GM19193 (cell line): ENCODE data around the gene GSX1.

Experiments
- POLR2A ChIP-seq: IDR thresholded peaks from 4 replicates; pipeline ENCODE4 v1.6.1; 2011; ENCODE audit not compliant: insufficient read depth, insufficient read length; ENCODE audit errors: extremely low read depth

Gene GSX1

GRCh38 chr13:27820524-27821482 is 28.5 kb downstream of the GSX1 start:
- no peak for TF ChIP-seq POLR2A

- no peak for TF ChIP-seq POLR2A
Observed at GRCh38 chr13:27821566-27821965, 29.3 kb downstream of the GSX1 start.

- TF ChIP-seq POLR2A, result no peak
Observed at GRCh38 chr13:27822258-27822872, 30.1 kb downstream of the GSX1 start.

GRCh38 chr13:27822873-27823311 is 30.6 kb downstream of the GSX1 start:
- TF ChIP-seq POLR2A, result no peak

DNA sequence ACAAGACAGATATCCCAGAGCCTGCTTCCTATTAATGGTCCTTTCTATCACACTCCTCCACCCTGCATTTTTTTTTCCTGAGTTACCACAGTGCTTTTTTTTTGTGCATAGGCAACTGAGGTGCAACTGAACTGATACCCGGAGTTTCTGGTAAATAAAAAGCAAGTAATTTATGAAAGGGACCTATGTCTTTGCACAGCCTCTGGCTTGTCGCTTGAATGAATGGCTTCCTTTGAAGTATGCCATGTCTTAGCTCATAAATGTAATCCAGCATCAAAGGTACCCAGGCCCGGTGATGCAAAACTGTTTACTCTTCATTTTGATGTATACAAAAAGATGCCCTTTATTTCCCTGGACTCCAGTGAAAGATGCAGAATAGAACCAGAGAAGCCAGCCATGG is 31.8 kb downstream of the GSX1 start:
- TF ChIP-seq POLR2A, result no peak

- no peak for TF ChIP-seq POLR2A
Observed at GRCh38 chr13:27825072-27825471, 32.8 kb downstream of the GSX1 start.

DNA sequence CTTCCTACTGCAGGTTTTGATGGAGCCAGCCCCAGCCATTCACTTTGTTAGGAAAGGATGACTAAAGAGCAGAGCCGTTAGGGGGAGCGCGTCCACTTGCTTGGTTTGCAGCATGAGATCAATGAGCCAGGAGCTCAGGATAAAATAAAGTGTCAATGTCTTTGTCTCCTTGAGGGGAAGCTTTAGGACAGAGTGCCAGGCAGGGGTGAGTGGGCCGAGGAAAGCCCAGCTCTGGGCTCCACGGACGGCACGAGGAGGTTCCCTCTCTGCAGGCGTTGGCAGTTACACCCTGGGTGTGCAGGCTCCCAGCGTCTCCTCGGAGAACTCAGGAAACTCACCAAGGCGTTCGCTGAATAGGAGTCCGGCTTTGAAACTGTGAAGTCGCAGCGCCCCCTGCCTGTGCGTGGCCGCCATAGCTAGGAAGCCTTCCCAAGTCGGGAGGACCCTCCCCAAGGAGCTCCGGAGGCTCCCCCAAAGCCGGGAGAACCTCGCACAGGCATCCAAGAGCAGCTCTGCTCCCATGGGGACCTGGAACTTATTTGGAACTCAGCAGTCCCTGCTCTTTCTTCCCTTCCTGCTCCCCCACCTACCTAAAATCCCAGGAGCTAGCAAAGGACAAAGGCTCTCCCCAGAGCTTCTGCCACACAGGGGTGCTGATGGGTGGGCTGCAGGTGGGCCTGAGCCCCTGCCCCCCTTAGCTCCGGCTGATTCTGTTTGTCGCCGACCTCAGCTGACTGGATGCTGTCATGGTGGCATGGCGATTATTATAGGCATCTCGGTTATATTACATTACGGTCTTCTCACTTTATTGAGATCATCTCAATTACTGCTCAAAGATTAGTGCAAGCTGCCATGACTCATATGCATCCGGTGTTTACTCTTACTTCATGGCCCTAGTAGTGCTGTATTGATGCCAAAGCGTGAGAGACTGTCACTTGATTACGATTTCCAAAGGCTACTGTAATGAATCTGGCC is 34.4 kb downstream of the GSX1 start:
- TF ChIP-seq POLR2A, result no peak

- no peak for TF ChIP-seq POLR2A
Observed at GRCh38 chr13:27827646-27828045, 35.4 kb downstream of the GSX1 start.

DNA sequence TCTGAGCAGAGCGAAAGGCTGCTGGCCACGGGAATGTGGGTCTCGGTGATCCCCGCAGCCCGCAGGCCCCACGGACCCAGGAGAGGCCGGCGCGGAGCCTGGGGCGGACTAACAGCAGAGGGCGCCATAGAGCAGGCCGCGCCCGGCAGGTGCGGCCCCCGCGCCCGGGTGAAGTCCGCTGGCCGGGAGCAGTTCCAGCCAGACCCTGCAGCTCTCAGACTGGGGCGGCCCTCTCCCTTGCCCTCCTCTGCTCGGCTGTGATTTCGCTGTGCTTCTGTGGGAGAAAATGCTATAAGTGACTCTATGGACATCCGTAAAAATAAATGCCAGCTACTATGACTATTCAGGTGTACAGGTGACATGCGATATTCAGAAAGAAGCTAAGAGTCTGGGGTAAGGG is 37.7 kb downstream of the GSX1 start:
- no peak for TF ChIP-seq POLR2A

DNA sequence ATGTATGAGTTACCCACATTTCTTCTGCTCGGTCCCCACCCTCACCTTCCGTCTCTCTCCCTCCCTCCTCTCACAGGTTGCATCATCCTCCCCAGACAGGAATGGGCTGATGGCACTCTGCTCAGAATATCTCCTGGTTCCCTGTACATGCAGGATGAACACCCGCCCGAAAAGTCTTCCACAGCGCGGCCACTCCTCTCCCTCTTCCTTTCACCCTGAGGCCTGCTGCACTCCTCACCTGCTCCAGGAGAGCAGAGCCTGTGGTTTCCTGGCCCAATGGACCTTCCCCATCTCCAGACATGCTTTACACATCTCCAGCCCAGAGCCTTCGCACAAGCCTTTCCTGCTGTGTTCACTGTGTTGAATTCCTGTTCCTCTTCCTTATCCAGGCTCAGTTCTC is 40.9 kb downstream of the GSX1 start:
- TF ChIP-seq POLR2A, result no peak

DNA sequence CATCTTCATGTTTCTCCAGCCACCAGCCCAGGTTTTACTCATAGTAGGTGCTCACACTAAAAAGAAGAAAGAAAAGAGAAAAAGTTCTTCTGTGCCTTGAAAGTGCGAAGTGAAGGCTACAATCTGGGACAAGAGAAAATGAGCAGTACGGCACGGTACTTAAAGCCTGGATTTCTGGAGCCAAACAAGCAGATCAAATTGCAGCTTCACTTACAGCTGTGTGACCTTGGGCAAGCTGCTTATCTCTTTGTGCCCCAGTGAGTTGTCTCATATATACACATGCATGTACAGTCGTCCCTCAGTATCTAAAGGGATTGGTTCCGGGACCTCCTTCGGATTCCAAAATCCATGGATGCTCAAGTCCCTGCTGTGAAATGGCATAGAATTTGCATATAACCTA is 41.8 kb downstream of the GSX1 start:
- TF ChIP-seq POLR2A, result no peak

GRCh38 chr13:27835799-27836198 is 43.5 kb downstream of the GSX1 start:
- no peak for TF ChIP-seq POLR2A

DNA sequence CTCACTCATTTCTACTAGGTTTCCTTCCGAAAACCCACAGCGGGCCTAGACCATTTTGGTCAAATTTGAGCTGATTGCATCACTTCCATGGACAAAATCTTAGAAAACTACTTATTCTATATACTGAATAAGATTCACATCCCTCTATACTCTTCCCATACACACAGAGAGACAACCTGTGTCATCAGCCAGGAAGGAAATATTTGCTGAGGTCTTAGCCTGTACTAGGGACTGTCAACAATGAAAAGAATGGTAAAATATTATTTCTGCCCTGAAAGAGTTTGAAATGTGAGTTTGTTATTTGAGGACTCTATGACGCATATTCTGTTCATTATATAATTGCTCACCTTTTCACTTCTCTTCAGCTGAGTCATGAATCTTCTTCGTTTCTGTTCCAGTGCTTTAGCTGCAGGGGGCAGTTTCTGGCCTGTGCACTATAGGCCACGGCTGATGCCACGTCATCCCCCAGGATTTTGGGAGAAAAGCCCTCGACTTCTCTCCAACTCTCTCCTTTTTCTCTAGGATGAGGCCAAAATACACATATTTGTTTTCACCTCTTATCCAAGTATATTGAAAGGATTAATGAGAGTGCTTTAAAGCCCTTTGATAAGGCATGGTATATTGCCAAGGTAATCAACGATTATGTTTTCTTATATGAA is 47.7 kb downstream of the GSX1 start:
- no peak for TF ChIP-seq POLR2A

DNA sequence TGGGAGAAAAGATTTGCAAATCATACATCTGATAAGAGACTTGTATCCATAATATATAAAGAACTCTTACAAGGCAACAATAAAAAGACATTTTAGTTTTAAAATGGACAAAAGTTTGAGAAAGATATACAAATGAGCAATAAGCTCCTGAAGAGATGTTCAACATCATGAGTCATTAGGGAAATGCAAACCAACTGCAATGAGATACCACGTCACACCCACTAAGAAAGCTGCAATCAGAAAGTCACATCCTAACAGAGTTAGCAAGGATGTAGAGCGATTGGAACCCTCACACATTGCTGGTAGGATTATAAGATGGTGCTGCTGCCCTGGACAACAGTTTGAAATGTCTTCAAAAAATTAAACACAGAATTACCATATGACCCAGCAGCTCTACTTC is 50.3 kb downstream of the GSX1 start:
- no peak for TF ChIP-seq POLR2A
